Non-pigmented ciliary epithelial cell (primary cell): ENCODE results near the gene OSBPL10.
"Not testable (repeated sequence)": the region's sequence is repeated elsewhere in the genome, so short reads cannot be mapped to it uniquely, and the experiment has no call there.

Source experiments
- DNase-seq: peaks from one replicate; pipeline ENCODE4 v3.0.0-alpha.2; 2010; ENCODE audit warnings: low read depth

The OSBPL10 gene

DNA sequence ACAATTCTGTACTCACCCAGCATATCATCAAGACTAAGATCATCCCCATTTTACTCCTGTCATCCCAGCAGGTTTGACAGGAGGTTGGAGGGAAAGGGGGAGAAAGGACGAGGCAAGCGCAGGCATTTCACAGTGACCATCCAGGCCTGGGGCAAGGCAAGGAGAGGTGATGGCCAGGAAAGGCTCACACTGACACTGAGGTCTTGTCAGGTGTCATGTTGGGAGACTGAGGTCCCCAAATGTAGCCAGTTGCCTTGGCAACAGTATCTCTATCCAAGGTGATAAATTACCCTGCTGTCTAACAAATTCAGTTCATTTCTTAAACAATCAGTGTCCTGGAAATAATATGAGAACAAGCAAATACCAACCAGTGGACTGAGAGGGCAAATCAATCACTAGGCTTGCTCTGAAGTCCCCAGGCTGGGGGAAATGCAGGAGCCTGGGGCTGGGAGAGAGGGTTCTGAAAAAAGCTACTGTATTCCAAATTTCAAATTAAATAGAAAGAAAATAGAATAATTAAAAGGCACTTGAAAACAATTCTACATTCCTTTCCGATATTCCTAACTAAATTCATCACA lies 172.8 kb downstream of the OSBPL10 start:
- DNase-seq, result no peak

DNA sequence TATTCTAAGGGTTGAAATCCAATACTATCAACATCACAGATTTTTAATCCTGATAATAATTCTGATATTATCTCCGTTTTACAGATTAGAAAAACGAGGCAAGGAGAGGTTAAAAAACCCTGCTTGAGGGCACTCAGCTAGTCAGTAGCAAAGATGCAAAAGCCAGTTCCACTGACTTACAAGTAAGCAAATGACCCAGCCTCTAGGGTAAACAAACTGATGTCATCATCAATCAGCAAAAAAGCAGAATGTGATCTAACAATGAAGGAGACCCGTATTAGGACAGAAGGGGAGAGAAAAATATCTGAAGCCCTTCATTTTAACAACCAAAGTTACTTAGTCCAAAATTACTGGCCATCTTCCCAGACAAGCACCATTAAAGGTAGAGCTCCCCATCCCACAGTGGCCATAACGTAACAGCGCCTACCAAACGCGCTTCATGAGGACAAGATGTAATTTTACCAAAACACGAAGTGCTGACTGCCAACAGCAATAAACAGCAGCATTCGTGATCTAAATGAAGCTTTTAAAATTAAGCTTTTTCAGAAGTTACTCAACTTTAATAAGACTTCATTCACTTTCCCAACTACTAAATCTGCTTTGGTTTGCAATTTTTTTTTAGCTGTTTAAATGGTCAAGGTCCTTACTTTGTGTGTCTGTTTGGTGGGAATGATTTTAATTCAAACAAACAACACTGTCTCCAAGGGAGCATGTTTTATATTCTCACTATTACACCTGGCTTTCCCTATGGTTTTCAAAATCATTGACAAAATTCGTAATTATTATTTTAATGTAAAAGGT lies 176.6 kb downstream of the OSBPL10 start:
- no peak for DNase-seq

DNA sequence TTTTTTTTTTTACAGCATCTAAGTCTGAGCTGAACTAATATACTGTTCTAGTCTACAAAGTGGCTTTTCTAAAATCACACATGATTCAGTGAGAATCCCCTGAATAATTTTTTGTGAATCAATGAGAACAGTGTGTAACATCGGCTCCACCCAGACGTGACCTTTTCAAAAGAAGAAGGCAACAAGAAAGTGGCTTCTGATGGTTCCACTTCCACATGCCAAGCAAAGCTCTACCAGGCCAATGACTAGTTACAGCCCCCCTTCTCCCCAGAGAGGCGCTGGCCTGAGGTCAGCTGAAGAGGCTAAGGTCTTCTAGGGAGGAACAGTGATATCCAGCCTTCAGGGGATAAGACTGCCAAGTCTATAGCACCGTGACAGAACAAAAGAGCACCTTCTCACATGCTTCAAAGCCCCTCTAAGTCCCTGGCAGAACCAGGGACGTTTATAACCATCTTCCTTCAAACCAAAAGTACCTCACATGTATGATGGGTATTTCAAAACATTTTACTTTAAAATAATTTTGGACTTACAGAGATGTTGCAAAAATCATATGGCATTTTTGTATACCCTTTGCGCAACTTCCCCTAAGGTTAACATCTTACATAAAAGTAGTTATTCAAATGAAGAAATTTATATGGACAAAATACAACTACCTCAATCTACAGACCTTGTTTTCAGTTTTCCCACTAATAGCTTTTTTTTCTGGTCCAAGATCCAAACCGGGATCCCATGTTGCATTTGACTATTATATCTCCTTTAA lies 177.9 kb downstream of the OSBPL10 start:
- no peak for DNase-seq

DNA sequence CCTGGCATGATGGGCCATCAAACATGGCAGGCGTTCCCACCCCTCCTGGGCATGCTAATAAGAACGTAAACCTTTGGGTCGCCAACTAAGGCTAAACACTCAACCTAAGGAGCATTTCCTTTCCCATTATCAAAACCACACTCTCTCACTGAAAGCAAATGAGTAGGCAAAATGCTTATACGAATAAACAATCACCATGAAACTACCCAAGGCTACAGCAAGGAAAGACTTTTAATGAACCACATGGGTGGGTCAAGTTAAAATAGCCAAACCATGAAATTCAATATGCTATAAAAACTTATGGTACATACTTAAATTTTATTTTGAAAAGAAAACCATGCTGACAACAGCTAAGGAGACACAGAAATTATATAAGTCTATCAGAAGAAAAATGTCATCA lies 180.6 kb downstream of the OSBPL10 start:
- DNase-seq, result no peak

DNA sequence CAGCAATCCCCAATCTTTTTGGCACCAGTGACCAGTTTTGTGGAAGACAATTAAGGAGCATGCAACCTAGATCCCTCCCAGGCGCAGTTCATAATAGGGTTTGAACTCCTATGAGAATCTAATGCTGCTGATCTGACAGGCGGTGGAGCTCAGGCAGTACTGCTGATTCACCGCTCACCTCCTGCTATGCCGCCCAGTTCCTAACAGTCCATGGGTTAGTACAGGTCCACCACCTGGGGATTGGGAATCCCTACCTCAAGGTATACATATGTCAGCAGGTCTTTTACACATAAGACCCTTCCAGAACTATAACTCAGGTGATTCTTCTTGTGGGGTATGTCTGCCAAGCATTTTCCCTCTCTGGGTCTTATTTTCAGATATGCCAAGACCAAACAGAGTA lies 182.2 kb downstream of the OSBPL10 start:
- DNase-seq, result no peak

DNA sequence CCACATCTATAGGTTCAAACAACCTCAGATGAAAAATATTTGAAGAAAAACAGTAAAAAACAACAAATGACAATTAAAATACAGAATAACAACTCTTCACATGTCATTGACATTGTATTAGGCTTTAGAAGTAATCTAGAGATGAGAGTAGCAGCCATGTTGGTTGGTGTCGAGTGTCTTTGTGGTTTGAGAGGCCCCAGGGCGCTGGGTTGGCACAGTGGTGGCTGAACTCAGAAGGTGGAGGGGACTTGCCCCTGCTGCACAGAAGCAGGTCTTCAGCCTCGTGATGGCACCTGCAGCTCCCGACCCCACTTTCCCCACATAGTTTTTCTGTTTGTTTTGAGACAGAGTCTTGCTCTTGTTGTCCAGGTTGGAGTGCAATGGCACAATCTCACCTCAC lies 187.2 kb downstream of the OSBPL10 start:
- no peak for DNase-seq

DNA sequence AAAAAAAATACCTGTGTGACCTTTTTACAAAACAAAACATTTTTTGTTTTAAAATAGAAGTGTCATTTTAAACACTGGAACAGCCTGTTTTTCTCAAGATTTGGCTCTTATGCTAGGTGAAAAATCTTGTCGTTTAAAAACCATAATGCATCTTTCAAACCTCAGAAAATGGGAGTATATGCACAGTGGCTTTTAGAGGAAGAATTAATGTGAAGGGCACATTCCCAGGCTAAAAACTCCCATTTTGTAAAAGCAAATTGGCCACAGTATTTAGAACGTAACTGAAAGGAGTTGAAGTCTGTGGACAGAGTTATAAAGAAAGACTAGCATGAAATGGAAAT lies 190.0 kb downstream of the OSBPL10 start:
- DNase-seq, result no peak

DNA sequence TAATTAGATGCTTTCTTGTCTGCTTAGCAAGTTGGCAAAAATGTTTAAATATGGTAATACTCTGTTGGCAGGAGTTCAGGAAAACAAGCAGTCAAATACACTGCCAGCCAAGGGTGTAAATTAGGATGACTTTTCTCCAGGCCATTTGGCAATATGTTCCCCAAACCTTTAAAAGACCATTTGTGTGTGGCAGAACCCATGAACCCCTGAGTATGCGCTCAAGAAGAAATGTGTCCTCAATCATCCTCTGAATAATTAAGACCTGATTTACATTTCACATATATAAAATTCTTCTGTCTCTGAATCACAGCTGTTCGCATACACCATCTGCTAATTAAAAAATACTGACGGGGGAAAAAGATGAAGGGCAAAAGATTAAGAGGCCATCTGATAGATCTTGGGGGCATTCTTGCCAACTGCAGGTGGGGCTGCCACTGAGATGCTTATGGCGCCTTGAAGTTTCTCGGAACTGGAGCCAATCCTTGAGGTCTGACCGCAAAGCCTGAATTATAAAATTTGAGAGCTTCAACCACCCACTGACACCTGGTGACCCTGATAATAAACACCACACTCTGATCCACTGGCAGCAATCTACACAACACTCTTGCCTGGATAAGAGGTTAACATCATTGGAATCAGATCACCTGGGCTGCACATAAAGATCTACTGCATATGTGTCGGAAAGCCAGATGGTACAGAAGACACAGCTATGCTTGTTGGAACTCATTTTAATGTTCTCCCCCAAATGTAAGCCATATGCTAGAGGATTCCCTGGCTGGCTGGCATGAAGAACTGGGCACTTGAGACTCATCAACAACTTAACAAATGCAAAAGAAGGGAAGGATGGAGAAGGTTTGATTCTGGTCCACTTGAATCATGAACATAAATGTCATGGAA lies 190.6 kb downstream of the OSBPL10 start:
- no peak for DNase-seq

DNA sequence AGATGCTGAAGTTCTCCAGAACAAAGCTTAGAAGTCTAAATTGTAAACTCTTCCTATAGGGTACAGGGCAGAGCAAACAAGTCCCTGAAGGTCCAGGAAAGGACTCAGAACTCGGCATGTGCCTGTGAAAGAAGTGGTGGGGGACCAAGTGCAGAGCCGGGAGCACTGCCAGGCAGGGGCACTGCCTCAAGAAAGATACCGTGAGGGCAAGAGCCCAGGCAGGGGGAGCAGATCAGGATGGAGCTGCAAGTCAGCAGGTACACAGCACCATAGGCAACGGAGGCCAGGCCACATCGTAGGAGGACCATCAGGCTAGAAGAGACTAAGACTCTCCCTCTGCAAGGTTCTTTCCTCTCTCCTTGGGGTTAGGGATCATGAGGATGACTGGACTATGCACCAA lies 191.6 kb downstream of the OSBPL10 start:
- no peak for DNase-seq

DNA sequence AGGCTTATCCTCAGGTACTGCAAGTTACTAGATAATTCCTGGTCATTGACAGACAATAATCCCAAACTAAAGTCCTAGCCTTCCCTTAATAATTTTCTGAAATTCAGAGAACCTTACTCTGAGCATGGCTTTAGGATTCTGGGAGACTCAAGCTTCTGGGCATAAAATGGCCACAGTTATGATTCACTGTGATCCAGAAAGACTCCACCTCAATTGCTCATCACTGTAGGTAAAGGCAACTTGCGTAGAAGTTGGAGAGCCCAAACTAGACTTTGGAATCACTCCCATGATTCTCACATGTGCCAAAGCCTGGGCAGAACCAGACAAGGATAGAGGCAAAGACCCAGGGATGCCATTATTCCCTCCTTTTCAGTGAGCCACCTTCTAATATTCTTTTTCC lies 195.3 kb downstream of the OSBPL10 start:
- DNase-seq, result no peak

DNA sequence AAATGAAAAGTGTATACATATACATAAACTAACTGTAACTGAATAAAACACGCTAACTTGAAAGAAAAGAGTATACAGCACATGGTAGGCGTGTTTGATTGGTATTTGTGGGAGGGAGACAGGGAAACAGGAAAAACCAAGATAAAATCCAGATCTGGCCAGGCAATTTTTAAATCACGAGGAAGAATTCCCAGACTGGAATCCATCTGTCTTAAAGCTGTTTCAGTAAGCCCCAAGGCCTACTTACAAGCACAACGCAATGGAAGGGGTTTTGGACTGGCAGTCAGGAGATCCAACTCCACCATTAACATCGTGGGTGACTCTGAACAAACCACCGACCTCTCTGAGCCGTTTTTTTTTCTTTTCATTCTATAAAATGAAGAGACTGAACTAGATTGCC lies 195.8 kb downstream of the OSBPL10 start:
- DNase-seq, result no peak

DNA sequence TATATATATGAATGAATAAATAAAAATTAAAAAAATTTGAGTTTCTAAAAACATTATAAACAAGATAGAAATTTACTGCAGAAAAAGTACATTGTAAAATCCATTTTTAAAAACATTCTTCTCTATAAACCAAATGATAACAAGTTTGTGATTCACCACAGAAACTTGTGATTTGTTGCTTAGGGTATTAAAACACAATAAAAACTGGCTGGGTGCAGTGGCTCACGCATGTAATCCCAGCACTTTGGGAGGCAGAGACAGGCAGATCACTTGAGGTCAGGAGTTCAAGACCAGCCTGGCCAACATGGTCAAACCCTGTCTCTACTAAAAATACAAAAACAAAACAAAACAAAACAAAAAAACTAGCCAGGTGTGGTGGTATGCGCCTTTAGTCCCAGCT lies 197.2 kb downstream of the OSBPL10 start:
- DNase-seq, result not testable (repeated sequence)

DNA sequence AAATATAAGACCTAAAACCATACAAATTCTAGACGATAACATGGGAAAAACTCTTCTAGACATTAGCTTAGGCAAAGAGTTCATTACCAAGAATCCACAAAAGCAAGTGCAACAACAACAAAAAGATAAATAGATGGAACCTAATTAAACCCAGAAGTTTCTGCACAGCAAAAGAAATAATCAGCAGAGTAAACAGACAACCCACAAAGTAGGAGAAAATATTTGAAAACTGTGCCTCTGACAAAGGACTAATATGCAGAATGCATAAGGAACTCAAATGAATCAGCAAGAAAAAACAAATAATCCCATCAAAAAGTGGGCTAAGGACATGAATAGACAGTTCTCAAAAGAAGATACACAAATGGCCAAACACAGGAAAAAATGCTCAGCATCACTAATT lies 198.8 kb downstream of the OSBPL10 start:
- DNase-seq, result not testable (repeated sequence)

DNA sequence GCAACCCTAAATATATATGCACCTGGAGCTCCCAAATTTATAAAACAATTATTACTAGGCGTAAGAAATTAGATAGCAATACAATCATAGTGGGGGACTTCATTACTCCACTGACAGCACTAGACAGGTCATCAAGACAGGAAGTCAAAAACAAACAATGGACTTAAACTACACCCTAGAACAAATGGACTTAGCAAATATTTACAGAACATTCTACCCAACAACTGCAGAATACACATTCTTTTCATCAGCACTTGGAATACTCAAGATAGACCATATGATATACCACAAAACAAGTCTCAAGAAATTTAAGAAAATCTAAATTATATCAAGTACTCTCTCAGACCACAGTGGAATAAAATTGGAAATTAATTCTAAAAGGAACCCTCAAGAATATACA lies 201.5 kb downstream of the OSBPL10 start:
- no peak for DNase-seq

DNA sequence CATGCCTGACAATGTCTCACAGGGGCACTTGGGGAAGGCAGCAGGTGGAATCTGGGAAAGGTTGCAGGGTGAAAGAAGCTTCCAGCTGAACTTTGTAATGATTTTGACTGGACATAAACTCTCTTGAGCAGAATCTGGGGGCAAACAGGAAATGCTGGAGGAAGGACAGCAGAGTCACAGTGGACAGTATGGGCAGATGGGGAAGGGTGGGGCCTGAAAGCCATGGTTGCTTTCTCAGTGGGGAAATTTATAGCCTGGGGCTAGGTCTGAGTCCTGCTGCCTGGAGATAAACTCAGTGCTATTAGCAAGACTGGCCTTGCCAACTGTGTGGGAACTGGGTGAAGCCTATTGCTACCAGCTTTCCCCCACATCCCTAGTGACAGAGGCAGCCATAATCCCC lies 203.2 kb downstream of the OSBPL10 start:
- DNase-seq, result no peak

DNA sequence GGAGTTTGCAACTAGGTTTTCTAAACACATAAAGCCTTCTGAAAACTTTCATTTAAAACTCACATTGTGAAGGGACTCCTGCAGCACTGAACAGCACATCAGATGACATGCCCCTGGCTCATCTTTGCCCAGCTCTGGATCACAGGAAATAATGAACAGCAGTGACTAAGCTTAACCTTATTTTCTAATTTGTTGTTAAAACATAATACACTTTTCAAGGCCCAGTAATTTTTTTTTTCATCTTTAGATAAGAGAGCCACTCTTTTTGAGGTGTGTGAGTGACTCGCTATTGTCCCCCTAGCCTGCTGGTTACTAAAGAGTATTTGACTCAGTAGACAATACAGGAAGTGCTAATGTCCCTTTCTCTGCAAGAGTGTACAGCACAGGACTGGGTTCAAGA lies 204.0 kb downstream of the OSBPL10 start:
- no peak for DNase-seq

DNA sequence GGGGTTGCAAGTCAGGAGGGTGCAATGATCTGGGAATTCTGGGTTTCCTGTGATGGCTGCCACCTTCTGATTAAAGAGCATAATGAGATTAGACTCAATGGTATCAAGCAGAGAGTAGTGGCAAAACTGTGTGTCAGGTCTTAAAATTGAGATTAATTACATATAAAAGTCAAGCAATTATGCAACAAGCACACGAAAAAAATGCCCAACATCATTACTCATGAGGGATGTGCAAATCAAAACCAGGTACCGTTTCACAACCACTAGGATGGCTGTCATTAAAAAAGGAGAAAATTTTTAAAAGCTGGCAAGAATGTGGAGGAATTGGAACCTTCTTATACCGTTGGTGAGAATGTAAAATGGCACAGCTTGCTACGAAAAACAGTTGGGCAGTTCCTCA lies 205.0 kb downstream of the OSBPL10 start:
- DNase-seq, result no peak

DNA sequence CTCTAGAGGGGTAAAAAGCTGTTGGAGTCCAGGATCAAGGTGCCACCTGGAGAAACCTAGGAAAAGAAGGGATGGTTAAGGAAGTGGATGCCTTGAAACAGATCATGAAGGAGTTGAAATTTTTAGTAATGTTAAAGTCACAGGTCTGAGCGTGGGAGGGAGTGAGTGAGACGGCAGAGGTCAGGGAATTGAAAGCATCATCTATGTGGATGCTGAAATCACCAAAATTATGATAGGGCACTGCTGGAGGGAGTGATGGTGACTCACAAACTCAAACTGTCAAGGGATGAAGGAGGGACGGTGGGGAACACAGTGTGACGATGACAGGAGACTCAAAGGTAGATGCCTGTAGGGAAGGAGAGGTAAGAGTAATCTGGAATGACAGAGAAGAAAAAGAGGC lies 205.7 kb downstream of the OSBPL10 start:
- DNase-seq, result no peak

DNA sequence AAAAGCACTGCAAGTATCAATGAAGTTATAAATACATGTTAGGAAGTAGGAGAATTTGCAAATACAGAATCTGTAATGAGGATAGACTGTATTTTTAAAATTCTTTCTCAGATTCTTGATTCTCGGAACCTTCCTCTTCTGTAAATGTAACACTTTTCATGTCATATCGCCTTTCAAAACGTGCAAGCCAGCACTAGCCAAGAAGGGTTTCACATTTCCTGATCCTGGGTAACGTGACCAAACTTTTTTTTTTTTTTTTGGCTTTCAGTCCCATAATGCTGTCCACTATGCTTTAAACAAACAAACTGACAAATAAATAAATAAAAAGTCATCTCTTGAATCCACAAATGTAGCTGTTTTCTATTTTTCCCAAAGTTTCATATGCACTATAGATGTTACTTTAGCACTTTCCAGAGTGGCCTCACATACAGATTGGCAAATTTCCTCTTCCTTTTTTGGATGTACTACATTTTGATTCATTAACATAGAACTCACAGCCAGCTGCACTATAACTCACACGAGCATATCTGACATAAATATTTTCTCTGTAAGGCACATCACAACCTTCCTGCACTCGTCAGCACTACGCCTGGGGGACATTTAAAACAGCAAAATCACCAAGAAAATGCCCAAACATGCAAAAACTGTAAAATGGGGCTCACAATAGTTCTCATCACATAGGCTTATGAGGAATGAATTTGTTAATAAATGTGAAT lies 208.1 kb downstream of the OSBPL10 start:
- no peak for DNase-seq

DNA sequence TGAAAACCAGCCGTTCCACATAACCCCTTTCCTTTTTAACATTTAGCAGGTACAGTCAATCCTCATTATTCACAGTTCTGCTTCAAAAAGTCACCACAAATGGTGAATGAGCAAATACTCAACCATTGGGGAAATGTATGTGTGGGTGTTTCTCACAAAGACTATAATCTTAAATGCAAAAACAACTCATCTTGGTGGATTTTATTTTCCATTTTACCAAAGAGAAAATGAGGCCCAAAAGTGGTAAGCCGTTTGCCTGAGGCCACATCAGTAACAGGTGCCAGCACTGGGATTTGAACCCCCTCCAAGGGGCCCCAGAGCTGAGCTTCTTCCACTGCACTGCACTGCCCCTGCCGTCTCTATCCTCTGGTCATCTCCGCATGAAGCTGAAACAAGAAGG lies 208.8 kb downstream of the OSBPL10 start:
- no peak for DNase-seq

DNA sequence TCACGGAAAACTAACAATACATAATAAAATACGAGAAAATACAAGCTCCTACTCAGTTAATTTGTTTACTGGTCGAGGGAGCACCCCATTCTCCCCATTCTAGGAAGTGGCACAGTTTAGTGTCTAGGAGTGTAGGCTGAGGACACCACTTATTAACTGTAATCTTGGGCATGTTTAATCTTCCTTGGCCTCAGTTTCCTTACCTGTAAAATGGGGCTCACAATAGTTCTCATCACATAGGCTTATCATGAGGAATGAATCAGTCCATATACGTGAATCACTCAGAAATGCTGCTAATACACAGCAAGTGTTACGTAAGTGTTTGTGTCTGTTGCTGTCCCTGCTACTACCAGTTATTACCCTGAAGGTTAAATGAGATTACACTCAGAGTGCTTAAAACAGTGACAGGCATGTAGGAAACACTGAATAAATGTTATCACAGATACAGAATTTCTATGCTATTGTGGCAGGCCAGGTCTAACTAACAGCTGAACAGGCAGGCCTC lies 210.2 kb downstream of the OSBPL10 start:
- no peak for DNase-seq
